HEK293 (cell line): Measurements from ENCODE around the gene CDCA5.

Source experiments
- HIC1 ChIP-seq: fragments of 450-650 bp; formaldehyde crosslinking; IDR thresholded peaks from 2 replicates; pipeline ENCODE4 v1.5.1; 2016; ENCODE audit warnings: missing biosample characterization, missing genetic modification characterization
- KLF17 ChIP-seq: fragments of 450-650 bp; formaldehyde crosslinking; IDR thresholded peaks from 2 replicates; pipeline ENCODE4 v1.5.1; 2016; ENCODE audit warnings: missing biosample characterization, missing genetic modification characterization
- KLF7 ChIP-seq: fragments of 450-650 bp; formaldehyde crosslinking; IDR thresholded peaks from 2 replicates; pipeline ENCODE4 v1.5.1; 2016; ENCODE audit warnings: missing biosample characterization, missing genetic modification characterization, borderline replicate concordance
- MZF1 ChIP-seq: fragments of 450-650 bp; formaldehyde crosslinking; IDR thresholded peaks from 2 replicates; pipeline ENCODE4 v1.5.1; 2017; ENCODE audit warnings: missing biosample characterization, missing genetic modification characterization, borderline replicate concordance
- PRDM10 ChIP-seq: fragments of 450-650 bp; formaldehyde crosslinking; IDR thresholded peaks from 2 replicates; pipeline ENCODE4 v1.5.1; 2016; ENCODE audit warnings: missing biosample characterization, missing genetic modification characterization
- PRDM4 ChIP-seq: fragments of 450-650 bp; formaldehyde crosslinking; IDR thresholded peaks from 2 replicates; pipeline ENCODE4 v1.5.1; 2017; ENCODE audit warnings: missing biosample characterization, missing genetic modification characterization
- ZBTB10 ChIP-seq: fragments of 450-650 bp; formaldehyde crosslinking; IDR thresholded peaks from 2 replicates; pipeline ENCODE4 v1.5.1; 2016; ENCODE audit warnings: missing biosample characterization, missing genetic modification characterization
- ZBTB7A ChIP-seq: fragments of 450-650 bp; formaldehyde crosslinking; IDR thresholded peaks from 2 replicates; pipeline ENCODE4 v1.5.1; 2016; ENCODE audit warnings: low read depth, missing biosample characterization, missing genetic modification characterization
- ZFP37 ChIP-seq: fragments of 450-650 bp; formaldehyde crosslinking; IDR thresholded peaks from 2 replicates; pipeline ENCODE4 v1.5.1; 2016; ENCODE audit warnings: missing biosample characterization, missing genetic modification characterization
- ZNF239 ChIP-seq: fragments of 450-650 bp; formaldehyde crosslinking; IDR thresholded peaks from 2 replicates; pipeline ENCODE4 v1.5.1; 2016; ENCODE audit warnings: missing biosample characterization, missing genetic modification characterization
- ZNF324 ChIP-seq: fragments of 450-650 bp; formaldehyde crosslinking; IDR thresholded peaks from 2 replicates; pipeline ENCODE4 v1.5.1; 2016; ENCODE audit warnings: missing biosample characterization, missing genetic modification characterization
- ZNF423 ChIP-seq: fragments of 450-650 bp; formaldehyde crosslinking; IDR thresholded peaks from 2 replicates; pipeline ENCODE4 v1.5.1; 2016; ENCODE audit warnings: missing biosample characterization, missing genetic modification characterization
- ZNF473 ChIP-seq: fragments of 450-650 bp; formaldehyde crosslinking; IDR thresholded peaks from 2 replicates; pipeline ENCODE4 v1.5.1; 2017; ENCODE audit warnings: missing biosample characterization, missing genetic modification characterization
- ZNF518A ChIP-seq: fragments of 450-650 bp; formaldehyde crosslinking; conservative IDR thresholded peaks from 2 replicates; pipeline ENCODE4 v1.5.1; 2016; ENCODE audit warnings: low read depth, missing biosample characterization, missing genetic modification characterization
- ZNF610 ChIP-seq: fragments of 450-650 bp; formaldehyde crosslinking; IDR thresholded peaks from 2 replicates; pipeline ENCODE4 v1.5.1; 2016; ENCODE audit warnings: missing biosample characterization, missing genetic modification characterization, borderline replicate concordance
- ZNF645 ChIP-seq: fragments of 450-650 bp; formaldehyde crosslinking; IDR thresholded peaks from 2 replicates; pipeline ENCODE4; 2016; ENCODE audit warnings: missing biosample characterization, missing genetic modification characterization
- ZNF658 ChIP-seq: fragments of 450-650 bp; formaldehyde crosslinking; IDR thresholded peaks from 2 replicates; pipeline ENCODE4; 2016; ENCODE audit warnings: missing biosample characterization, missing genetic modification characterization
- ZNF785 ChIP-seq: fragments of 450-650 bp; formaldehyde crosslinking; IDR thresholded peaks from 2 replicates; pipeline ENCODE4 v1.5.1; 2016; ENCODE audit warnings: missing biosample characterization, missing genetic modification characterization

CDCA5 gene

GRCh38 chr11:65095974-65096806 lies 12.3 kb upstream of the CDCA5 start, which contains the start of gene VPS51 (continued):
- TF ChIP-seq KLF17 (tag by site-specific recombination) (peak; percentile 97), ZNF518A (tag by site-specific recombination) (peak; percentile 94), PRDM10 (tag by site-specific recombination) (peak; percentile 56), ZBTB7A (tag by site-specific recombination) (0 out of 2 replicates have a peak, but pooled peaks have one; percentile 54), MZF1 (tag by site-specific recombination) (peak; percentile 56; the same call in 1 of the 2 replicates), ZNF423 (no peak), PRDM4 (tag by site-specific recombination) (peak; percentile 58; the same call in 1 of the 2 replicates), ZNF239 (tag by site-specific recombination) (peak; percentile 68; the same call in 1 of the 2 replicates), ZNF473 (no peak), ZBTB10 (peak; percentile 72; the same call in 1 of the 2 replicates), ZNF785 (tag by site-specific recombination) (peak; percentile 83; the same call in 1 of the 2 replicates), ZFP37 (tag by site-specific recombination) (0 out of 2 replicates have a peak, but pooled peaks have one; percentile 62), ZNF610 (tag by site-specific recombination) (0 out of 2 replicates have a peak, but pooled peaks have one; percentile 40), HIC1 (tag by site-specific recombination) (no peak), ZNF645 (0 out of 2 replicates have a peak, but pooled peaks have one; percentile 14), ZNF324 (peak; percentile 98), ZNF658 (tag by site-specific recombination) (no peak), KLF7 (tag by site-specific recombination) (peak; percentile 96)
